HG03520 (cell line): ENCODE measurements around the gene CNOT10.

Experiments
- ATAC-seq: cut with Tn5 transposase; IDR thresholded peaks from one replicate; pipeline ENCODE4 v1.9.1; 2021; ENCODE audit warnings: mild to moderate bottlenecking, moderate library complexity; ENCODE audit not compliant: unreplicated experiment

CNOT10 gene

GRCh38 chr3:32817558-32818228, 132.7 kb downstream of the CNOT10 start, which contains the start of gene TRIM71:
Gene TRIM71 (plus strand): TSS chr3:32817997. CDS start chr3:32818081, 84 bp downstream.
- no peak for ATAC-seq

DNA sequence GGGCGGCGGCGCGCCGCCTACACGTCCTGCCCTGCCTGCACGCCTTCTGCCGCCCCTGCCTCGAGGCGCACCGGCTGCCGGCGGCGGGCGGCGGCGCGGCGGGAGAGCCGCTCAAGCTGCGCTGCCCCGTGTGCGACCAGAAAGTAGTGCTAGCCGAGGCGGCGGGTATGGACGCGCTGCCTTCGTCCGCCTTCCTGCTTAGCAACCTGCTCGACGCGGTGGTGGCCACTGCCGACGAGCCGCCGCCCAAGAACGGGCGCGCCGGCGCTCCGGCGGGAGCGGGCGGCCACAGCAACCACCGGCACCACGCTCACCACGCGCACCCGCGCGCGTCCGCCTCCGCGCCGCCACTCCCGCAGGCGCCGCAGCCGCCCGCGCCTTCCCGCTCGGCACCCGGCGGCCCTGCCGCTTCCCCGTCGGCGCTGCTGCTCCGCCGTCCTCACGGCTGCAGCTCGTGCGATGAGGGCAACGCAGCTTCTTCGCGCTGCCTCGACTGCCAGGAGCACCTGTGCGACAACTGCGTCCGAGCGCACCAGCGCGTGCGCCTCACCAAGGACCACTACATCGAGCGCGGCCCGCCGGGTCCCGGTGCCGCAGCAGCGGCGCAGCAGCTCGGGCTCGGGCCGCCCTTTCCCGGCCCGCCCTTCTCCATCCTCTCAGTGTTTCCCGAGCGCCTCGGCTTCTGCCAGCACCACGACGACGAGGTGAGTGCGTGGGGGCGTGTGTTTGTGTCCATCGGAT, 133.4 kb downstream of the CNOT10 start:
- ATAC-seq = no peak

- ATAC-seq = no peak
Observed at GRCh38 chr3:32818970-32819511, 134.1 kb downstream of the CNOT10 start.

GRCh38 chr3:32819551-32820348, 134.8 kb downstream of the CNOT10 start:
- no peak for ATAC-seq

DNA sequence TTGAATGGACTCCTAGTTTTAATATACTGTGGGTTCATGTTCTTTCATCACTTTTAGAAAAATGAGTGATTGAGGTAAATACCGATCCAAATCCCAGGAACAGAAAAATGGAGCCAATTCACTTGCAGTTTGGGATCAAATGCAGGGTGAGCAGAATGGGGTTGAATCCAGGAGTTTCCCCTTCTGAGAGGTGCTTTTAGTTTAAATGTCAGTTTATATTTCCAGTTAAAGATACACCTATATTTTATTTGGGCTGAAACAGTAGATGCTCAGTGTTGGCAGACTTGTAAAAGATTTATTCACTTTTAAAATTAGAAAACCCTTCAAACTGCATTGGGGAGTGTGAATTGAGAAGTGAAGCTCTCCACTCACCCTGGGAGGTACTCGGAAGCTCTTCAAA, 135.4 kb downstream of the CNOT10 start:
- ATAC-seq = no peak

- no peak for ATAC-seq
Observed at GRCh38 chr3:32820971-32821685, 136.1 kb downstream of the CNOT10 start.

DNA sequence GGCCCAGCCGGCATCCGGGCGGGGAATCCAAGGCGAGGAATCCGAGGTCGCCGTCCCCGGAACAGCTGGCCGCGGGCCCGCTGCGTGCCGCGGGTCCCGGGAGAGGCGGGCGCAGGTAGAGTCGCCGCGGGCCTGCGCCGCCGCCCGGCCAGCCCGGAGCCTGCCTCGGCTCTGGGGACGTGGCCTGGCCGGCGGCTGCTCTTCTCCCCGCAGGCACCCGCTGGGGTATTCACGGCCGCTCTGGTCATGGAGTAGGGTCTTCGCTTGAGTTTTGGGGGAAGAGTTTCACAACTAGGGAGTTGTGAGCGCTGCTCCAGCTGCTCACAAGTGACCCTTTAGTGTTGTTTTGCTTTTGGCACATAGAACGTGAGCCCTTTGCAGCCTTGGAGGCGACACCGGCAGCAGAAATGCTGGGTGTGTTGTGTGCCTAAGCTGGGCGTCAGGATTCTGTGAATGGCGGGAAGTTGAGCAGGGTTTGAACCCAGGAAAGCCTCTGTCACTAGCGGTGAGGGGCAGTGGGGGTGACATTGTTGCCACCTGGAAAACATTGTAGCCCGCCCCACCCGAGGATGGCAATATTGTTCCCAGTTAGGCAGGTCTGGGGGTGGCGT, 136.8 kb downstream of the CNOT10 start:
- ATAC-seq = no peak

- ATAC-seq = no peak
Observed at GRCh38 chr3:32822609-32823498, 137.9 kb downstream of the CNOT10 start.
